ENCODE data around the gene ASPHD1.

- TF ChIP-seq EZH2 (IDR thresholded peaks at IDR 0.05; ENCODE audit: borderline replicate concordance, low read length) (no peak), CTCF (conservative IDR thresholded peaks at IDR 0.05 in 1 of 2, IDR thresholded peaks at IDR 0.05 in 1 of 2; ENCODE audit: extremely low read depth in 1 of 2, insufficient read depth in 1 of 2, low read depth in 1 of 2, low read length in 2 of 2) (no peak)
Measured at GRCh38 chr16:29909391-29909790, 9.1 kb downstream of the ASPHD1 start.

Data from mammary epithelial cell (primary cell).